Airway epithelial cell (primary cell): ENCODE measurements around the gene PRRG4. TPM values are rescaled to one million over a fixed set of nuclear protein-coding genes. Genes with fewer than 3 reads are reported as not detected.

Source experiments
- total RNA-seq: library from RNA; depleted of rRNA; stranded (reverse); fragments of >200 nt; gene quantifications from 2 replicates; pipeline ENCODE4 v1.2.3, GENCODE V29; 2015

The PRRG4 gene
- 18.5 and 25.5 TPM in 2 replicates for total RNA-seq

GRCh38 chr11:32829680-32830412 is at the start of gene PRRG4:
Gene PRRG4 (plus strand): TSS chr11:32829927. CDS start chr11:32830530, 603 bp downstream.

DNA sequence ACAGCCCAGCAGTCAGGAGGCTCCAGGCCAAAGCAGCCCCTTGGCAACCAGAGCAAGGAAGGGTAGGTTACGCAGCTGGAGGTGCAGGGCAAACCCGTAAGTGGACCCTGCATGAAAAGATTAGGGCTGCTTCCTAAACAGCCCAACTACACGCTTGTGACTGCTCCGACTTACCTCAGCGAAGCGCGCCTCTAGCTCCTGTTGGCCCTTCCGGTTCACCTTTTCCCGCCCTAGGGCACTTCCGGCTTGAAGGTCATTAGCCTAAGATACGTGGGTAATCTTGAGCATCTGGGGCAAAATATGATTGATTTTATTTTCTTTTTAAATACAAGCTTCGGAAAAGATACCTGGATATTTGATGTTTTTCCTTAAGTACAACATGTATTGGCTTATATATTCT is 35.3 kb upstream of the PRRG4 start, which contains the start of gene CCDC73:
CCDC73 (minus strand) TSS at position 224 of the 400 bp plus-strand sequence. CDS start 34,419 bp downstream, outside the sequence.

GRCh38 chr11:32892355-32893092 is 62.8 kb downstream of the PRRG4 start, which contains the start of gene QSER1:
Gene QSER1 (plus strand): TSS chr11:32892811. CDS start chr11:32893126, 315 bp downstream.

Other genes starting within 250 kb of the PRRG4 start
- gene EIF3M, start 246.1 kb upstream of the PRRG4 start, total RNA-seq = 544 and 577 TPM in 2 replicates
- gene CCDC73, start 35.3 kb upstream of the PRRG4 start, total RNA-seq = 0.19 TPM in 1 of 2 replicates, not detected in the other
- 13.9 and 17.1 TPM in 2 replicates for gene QSER1, start 62.9 kb downstream of the PRRG4 start, total RNA-seq
- 2.1 and 6.1 TPM in 2 replicates for gene DEPDC7, start 186.0 kb downstream of the PRRG4 start, total RNA-seq
- gene TCP11L1, start 209.6 kb downstream of the PRRG4 start, total RNA-seq = 11.2 and 14.3 TPM in 2 replicates